ENCODE results near the gene GMPR2.

Gene GMPR2

GRCh38 chr14:24254630-24255392 is 22.1 kb downstream of the GMPR2 start:
- DNase-seq, result no peak

GRCh38 chr14:24255438-24255837 is 22.7 kb downstream of the GMPR2 start:
- DNase-seq, result no peak

- no peak for DNase-seq
Observed at GRCh38 chr14:24255931-24256711, 23.4 kb downstream of the GMPR2 start.

- no peak for DNase-seq
Observed at GRCh38 chr14:24256960-24257359, 24.2 kb downstream of the GMPR2 start.

- DNase-seq, result no peak
Observed at GRCh38 chr14:24258119-24258518, 25.4 kb downstream of the GMPR2 start.

- no peak for DNase-seq
Observed at GRCh38 chr14:24258548-24259265, 26.0 kb downstream of the GMPR2 start.

- no peak for DNase-seq
Observed at GRCh38 chr14:24259282-24260025, 26.7 kb downstream of the GMPR2 start.

GRCh38 chr14:24260026-24260779 is 27.5 kb downstream of the GMPR2 start:
- DNase-seq, result no peak

- no peak for DNase-seq
Observed at GRCh38 chr14:24260780-24261157, 28.0 kb downstream of the GMPR2 start.

GRCh38 chr14:24261256-24261968 is 28.7 kb downstream of the GMPR2 start:
- no peak for DNase-seq

GRCh38 chr14:24261969-24262327 is 29.2 kb downstream of the GMPR2 start:
- DNase-seq, result no peak

GRCh38 chr14:24262821-24263733 is 30.3 kb downstream of the GMPR2 start, which contains the start of gene TGM1:
Gene TGM1 (minus strand): TSS chr14:24263177. CDS start chr14:24262352, 825 bp downstream.
- no peak for DNase-seq

- DNase-seq, result no peak
Observed at GRCh38 chr14:24263848-24264247, 31.1 kb downstream of the GMPR2 start.

GRCh38 chr14:24264298-24264697 is 31.6 kb downstream of the GMPR2 start:
- DNase-seq, result no peak

GRCh38 chr14:24266344-24267244 is 33.9 kb downstream of the GMPR2 start:
- no peak for DNase-seq

GRCh38 chr14:24267516-24267915 is 34.8 kb downstream of the GMPR2 start:
- no peak for DNase-seq

- DNase-seq, result no peak
Observed at GRCh38 chr14:24268225-24268624, 35.5 kb downstream of the GMPR2 start.

- DNase-seq, result no peak
Observed at GRCh38 chr14:24269368-24269767, 36.6 kb downstream of the GMPR2 start.

- DNase-seq, result no peak
Observed at GRCh38 chr14:24269910-24270536, 37.3 kb downstream of the GMPR2 start.

Measured in NCI-H524 (cell line).